K562 (cell line): ENCODE data around the gene ZNF665. TPM values are rescaled to one million over a fixed set of nuclear protein-coding genes. Genes with fewer than 3 reads are reported as not detected.

ENCODE experiments used
- AFF1 ChIP-seq, 2 experiments: fragments of 450-650 bp; IDR thresholded peaks; 2 replicates each; pipeline ENCODE4 v1.6.1; 2018; ENCODE audit warnings: mild to moderate bottlenecking in 2 of 2, low read depth in 1 of 2; ENCODE audit not compliant: partially characterized antibody in 2 of 2
- ATF7 ChIP-seq: fragments of 450-650 bp; IDR thresholded peaks from 2 replicates; pipeline ENCODE4 v1.7.1; 2014; ENCODE audit warnings: mild to moderate bottlenecking, moderate library complexity
- CXXC5 ChIP-seq: fragments of 250-450 bp; sonication (Bioruptor Pico); IDR thresholded peaks from 2 replicates; pipeline ENCODE4 v1.8.0; 2022; ENCODE audit warnings: inconsistent platforms, mild to moderate bottlenecking, moderate library complexity
- HDGF ChIP-seq: fragments of 450-650 bp; IDR thresholded peaks from 2 replicates; pipeline ENCODE4 v1.6.1; 2016
- MCM5 ChIP-seq: fragments of 450-650 bp; IDR thresholded peaks from 2 replicates; pipeline ENCODE4 v1.6.1; 2016; ENCODE audit warnings: low read depth
- POLR2G ChIP-seq: fragments of 200-400 bp; formaldehyde crosslinking; IDR thresholded peaks from 2 replicates; pipeline ENCODE4 v1.6.1; 2017; ENCODE audit warnings: low read depth, mild to moderate bottlenecking, antibody characterized with exemption, low read length, moderate library complexity
- POLR2H ChIP-seq: IDR thresholded peaks from 2 replicates; pipeline ENCODE4 v1.6.1; 2016; ENCODE audit warnings: missing genetic modification characterization, low read depth, mild to moderate bottlenecking, control low read depth, missing compliant biosample characterization, moderate library complexity
- RFX7 ChIP-seq: fragments of 250-450 bp; sonication (Bioruptor Pico); IDR thresholded peaks from 2 replicates; pipeline ENCODE4 v1.5.1; 2021; ENCODE audit warnings: mild to moderate bottlenecking
- SAP30 ChIP-seq: fragments of 200-600 bp; sonication (generic); IDR thresholded peaks from 2 replicates; pipeline ENCODE4 v1.6.1; 2012; ENCODE audit warnings: borderline replicate concordance, low read depth, mild to moderate bottlenecking, moderate library complexity, low read length, control low read depth, inconsistent platforms; ENCODE audit not compliant: insufficient read depth, poor library complexity, severe bottlenecking
- SRSF9 ChIP-seq: fragments of 200-400 bp; formaldehyde crosslinking; IDR thresholded peaks from 2 replicates; pipeline ENCODE4 v1.6.1; 2017; ENCODE audit warnings: low read depth, low read length, borderline replicate concordance
- ZNF121 ChIP-seq: sonication (generic); formaldehyde crosslinking; conservative IDR thresholded peaks from 2 replicates; pipeline ENCODE4 v1.8.0; 2022; ENCODE audit warnings: missing genetic modification reagents
- ZNF232 ChIP-seq: sonication (generic); formaldehyde crosslinking; IDR thresholded peaks from 2 replicates; pipeline ENCODE4 v1.8.0; 2022; ENCODE audit warnings: mild to moderate bottlenecking, missing genetic modification reagents
- polyA plus RNA-seq, 8 experiments: library from polyadenylated mRNA; depleted of rRNA in 4 of 8; stranded (reverse) in 5 of 8; unstranded in 3 of 8; fragments of >200 nt; fragmentation: Nextera tagmentation in 2 of 8; fragmentation: Illumina TruSeq in 1 of 8; extraction: Ambion mirVana in 2 of 8; extraction: Trizol in 1 of 8; gene quantifications; 2 replicates each; pipeline versions ENCODE4 v1.2.1 to v1.2.3, GENCODE V29; 2011 to 2014; ENCODE audit warnings: inconsistent platforms in 1 of 8, missing spikeins in 1 of 8
- total RNA-seq, 7 experiments: library from RNA; depleted of rRNA in 6 of 7; stranded (reverse); fragments of >200 nt in 6 of 7; fragmentation: Illumina TruSeq in 2 of 7; extraction: Trizol in 2 of 7; gene quantifications; 2 replicates each; pipeline versions ENCODE4 v1.2.1 to v1.2.3, GENCODE V29; 2011 to 2021; ENCODE audit warnings: low replicate concordance in 1 of 7
- TF ChIP-seq, protein P1 (sequence below): fragments of 250-450 bp; sonication (Bioruptor Pico); IDR thresholded peaks from 2 replicates; pipeline ENCODE4 v1.5.0; 2020; ENCODE audit warnings: mild to moderate bottlenecking
- TF ChIP-seq, protein P2 (sequence below): fragments of 250-450 bp; sonication (Bioruptor Pico); IDR thresholded peaks from 2 replicates; pipeline ENCODE4 v1.4.0; 2020; ENCODE audit warnings: mild to moderate bottlenecking, moderate library complexity
- TF ChIP-seq, protein P3 (sequence below): sonication (generic); formaldehyde crosslinking; IDR thresholded peaks from 2 replicates; pipeline ENCODE4 v1.8.1; 2023; ENCODE audit warnings: mild to moderate bottlenecking, missing genetic modification reagents, moderate library complexity

The ZNF665 gene
- total and polyA plus RNA-seq, 9 of the 15 experiments (the other 6 are each of a cell fraction or from before 2014, with no cell fraction given), result 1.9 to 7.6 (median 2.8) TPM

DNA sequence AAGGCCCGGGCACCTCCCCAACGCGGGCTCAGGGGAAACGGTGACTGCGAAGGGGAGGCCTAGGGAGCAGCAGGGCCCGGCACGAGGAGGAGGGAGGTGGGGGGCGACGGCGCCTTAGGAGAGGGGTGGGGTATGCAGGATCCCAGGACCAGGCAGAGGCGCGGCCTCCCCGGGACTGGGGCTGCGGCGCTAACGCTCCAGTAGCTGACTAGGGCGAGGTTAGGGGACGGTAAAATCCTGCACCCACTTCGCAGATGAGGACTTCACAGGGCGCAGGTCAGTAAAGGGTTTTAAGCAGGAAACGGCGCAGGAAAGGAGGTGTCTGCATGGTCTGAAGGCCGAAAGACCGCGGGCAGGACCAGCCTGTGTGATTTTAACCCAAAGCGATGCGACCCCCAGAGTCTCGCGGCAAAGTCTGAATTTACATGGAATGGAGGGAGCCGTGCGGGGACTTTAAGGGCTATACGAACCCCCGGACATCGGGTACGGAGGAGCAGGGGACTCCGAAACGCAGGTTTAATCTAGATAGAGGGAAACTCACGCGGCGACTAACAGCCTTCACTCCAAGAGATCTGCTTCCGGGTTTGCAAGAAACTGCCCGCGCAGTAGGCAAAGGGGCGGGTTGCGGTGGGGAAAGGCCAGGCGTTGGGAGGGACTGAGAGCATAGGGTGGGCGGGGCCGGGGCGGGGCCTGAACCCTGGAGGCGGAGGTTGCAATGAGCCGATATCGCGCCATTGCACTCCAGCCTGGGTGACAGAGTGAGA, at the start of gene ZNF665 (continued):
- TF ChIP-seq, protein P1, sequence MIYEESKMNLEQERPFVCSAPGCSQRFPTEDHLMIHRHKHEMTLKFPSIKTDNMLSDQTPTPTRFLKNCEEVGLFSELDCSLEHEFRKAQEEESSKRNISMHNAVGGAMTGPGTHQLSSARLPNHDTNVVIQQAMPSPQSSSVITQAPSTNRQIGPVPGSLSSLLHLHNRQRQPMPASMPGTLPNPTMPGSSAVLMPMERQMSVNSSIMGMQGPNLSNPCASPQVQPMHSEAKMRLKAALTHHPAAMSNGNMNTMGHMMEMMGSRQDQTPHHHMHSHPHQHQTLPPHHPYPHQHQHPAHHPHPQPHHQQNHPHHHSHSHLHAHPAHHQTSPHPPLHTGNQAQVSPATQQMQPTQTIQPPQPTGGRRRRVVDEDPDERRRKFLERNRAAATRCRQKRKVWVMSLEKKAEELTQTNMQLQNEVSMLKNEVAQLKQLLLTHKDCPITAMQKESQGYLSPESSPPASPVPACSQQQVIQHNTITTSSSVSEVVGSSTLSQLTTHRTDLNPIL (CRISPR knock-in tag), result no peak
- peak; percentile 32; the same call in 1 of the 2 replicates for TF ChIP-seq CXXC5 (CRISPR knock-in tag)
- peak; percentile 40; the same call in 1 of the 2 replicates for TF ChIP-seq POLR2H (tag)
- TF ChIP-seq ATF7, result no peak
- no peak for TF ChIP-seq SRSF9
- no peak for TF ChIP-seq ZNF121 (CRISPR knock-in tag)
- TF ChIP-seq AFF1 (IDR thresholded peaks at IDR 0.05; ENCODE audit: low read depth in 1 of 2, partially characterized antibody in 2 of 2), result no peak
- TF ChIP-seq HDGF, result no peak
- no peak for TF ChIP-seq RFX7 (CRISPR knock-in tag)
- peak; percentile 58 for TF ChIP-seq SAP30
- TF ChIP-seq ZNF232 (CRISPR knock-in tag), result no peak
- peak; percentile 44; the same call in 1 of the 2 replicates for TF ChIP-seq POLR2G
- TF ChIP-seq, protein P2, sequence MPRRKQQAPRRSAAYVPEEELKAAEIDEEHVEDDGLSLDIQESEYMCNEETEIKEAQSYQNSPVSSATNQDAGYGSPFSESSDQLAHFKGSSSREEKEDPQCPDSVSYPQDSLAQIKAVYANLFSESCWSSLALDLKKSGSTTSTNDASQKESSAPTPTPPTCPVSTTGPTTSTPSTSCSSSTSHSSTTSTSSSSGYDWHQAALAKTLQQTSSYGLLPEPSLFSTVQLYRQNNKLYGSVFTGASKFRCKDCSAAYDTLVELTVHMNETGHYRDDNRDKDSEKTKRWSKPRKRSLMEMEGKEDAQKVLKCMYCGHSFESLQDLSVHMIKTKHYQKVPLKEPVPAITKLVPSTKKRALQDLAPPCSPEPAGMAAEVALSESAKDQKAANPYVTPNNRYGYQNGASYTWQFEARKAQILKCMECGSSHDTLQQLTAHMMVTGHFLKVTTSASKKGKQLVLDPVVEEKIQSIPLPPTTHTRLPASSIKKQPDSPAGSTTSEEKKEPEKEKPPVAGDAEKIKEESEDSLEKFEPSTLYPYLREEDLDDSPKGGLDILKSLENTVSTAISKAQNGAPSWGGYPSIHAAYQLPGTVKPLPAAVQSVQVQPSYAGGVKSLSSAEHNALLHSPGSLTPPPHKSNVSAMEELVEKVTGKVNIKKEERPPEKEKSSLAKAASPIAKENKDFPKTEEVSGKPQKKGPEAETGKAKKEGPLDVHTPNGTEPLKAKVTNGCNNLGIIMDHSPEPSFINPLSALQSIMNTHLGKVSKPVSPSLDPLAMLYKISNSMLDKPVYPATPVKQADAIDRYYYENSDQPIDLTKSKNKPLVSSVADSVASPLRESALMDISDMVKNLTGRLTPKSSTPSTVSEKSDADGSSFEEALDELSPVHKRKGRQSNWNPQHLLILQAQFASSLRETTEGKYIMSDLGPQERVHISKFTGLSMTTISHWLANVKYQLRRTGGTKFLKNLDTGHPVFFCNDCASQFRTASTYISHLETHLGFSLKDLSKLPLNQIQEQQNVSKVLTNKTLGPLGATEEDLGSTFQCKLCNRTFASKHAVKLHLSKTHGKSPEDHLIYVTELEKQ (CRISPR knock-in tag), result no peak
- TF ChIP-seq, protein P3, sequence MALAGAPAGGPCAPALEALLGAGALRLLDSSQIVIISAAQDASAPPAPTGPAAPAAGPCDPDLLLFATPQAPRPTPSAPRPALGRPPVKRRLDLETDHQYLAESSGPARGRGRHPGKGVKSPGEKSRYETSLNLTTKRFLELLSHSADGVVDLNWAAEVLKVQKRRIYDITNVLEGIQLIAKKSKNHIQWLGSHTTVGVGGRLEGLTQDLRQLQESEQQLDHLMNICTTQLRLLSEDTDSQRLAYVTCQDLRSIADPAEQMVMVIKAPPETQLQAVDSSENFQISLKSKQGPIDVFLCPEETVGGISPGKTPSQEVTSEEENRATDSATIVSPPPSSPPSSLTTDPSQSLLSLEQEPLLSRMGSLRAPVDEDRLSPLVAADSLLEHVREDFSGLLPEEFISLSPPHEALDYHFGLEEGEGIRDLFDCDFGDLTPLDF (CRISPR knock-in tag), result 0 out of 2 replicates have a peak, but pooled peaks have one; percentile 53
- no peak for TF ChIP-seq MCM5
